ENCODE measurements around the gene RAET1G. TPM values are rescaled to one million over a fixed set of nuclear protein-coding genes. Genes with fewer than 3 reads are reported as not detected.

RAET1G gene
- total and polyA plus RNA-seq, 2 of the 13 experiments (the other 11 are each of a cell fraction or from before 2014, with no cell fraction given): not detected

GRCh38 chr6:149941583-149942460 is 18.9 kb upstream of the RAET1G start, which contains the start of gene ULBP2:
ULBP2 (plus strand) TSS chr6:149942014; CDS start chr6:149942073, 59 bp downstream.
- Histone ChIP-seq H3K4me1 (ENCODE audit: insufficient read depth, low read length) (peaks cover 12% of the 10 kb centered on the region), H2AFZ (ENCODE audit: low read length) (no peak within 1 kb of the TSS), H3K36me3 (replicated peaks in 1 of 2; ENCODE audit: control insufficient read depth in 1 of 2, insufficient read depth in 2 of 2, low read length in 2 of 2) (no peaks in the 10 kb centered on the region), H3K79me2 (ENCODE audit: insufficient read depth, low read length) (no peaks in the 10 kb centered on the region), H3K27ac (ENCODE audit: extremely low read length, insufficient read depth, low read length) (no peak within 1 kb of the TSS), H3K9me3 (ENCODE audit: low read length) (no peaks in the 10 kb centered on the region), H3K4me2 (ENCODE audit: low read depth, low read length) (peak within 1 kb of the TSS; percentile 3; the same call in 1 of the 2 replicates), H3K27me3 (ENCODE audit: control insufficient read depth in 1 of 2, insufficient read depth in 2 of 2, low read length in 2 of 2) (peaks cover 19 to 54% of the 10 kb centered on the region in 2 experiments), H3K9ac (ENCODE audit: insufficient read depth, low read depth, low read length) (no peak within 1 kb of the TSS), H3K4me3 (replicated peaks in 1 of 3; ENCODE audit: insufficient read depth in 1 of 3, low read depth in 2 of 3, low read length in 3 of 3) (peak within 1 kb of the TSS in 1 of 3 experiments; percentile 3; a peak in 1 of 6 replicates), H4K20me1 (ENCODE audit: insufficient read depth, low read length) (no peaks in the 10 kb centered on the region; the same call in 1 of the 2 replicates)
- POLR2A ChIA-PET: no interaction called here
- intact Hi-C loops (cut with micrococcal nuclease; ENCODE audit: unreplicated experiment) (no loop called here), in situ Hi-C loops (cut with HindIII; ENCODE audit: extremely low pct_ligation_motif_present, low pct_unique_long_range_greater_than_20kb) (no loop called here)
- WGBS (ENCODE audit: low lambda C conversion rate): 47% methylated on average over 61 of the region's 62 CpGs
- FAIRE-seq: no peak
- ATAC-seq: no peak
- CTCF ChIA-PET (ENCODE audit: low intra/inter-chr PET ratio, low total read pairs): no interaction called here
- BruUV-seq (replicated peaks): no TSS peak
- TF ChIP-seq PRPF4 (IDR thresholded peaks at IDR 0.05; ENCODE audit: low read depth, low read length, poor library complexity, severe bottlenecking): no peak
- no peak for TF ChIP-seq ZNF772 (CRISPR knock-in tag; IDR thresholded peaks at IDR 0.05)
- no peak for TF ChIP-seq ZNF839 (CRISPR knock-in tag; IDR thresholded peaks at IDR 0.05; ENCODE audit: borderline replicate concordance)
- TF ChIP-seq REL (CRISPR knock-in tag; conservative IDR thresholded peaks at IDR 0.05): no peak
- no peak for TF ChIP-seq EED (CRISPR knock-in tag; IDR thresholded peaks at IDR 0.05)
- TF ChIP-seq LBX2 (CRISPR knock-in tag; IDR thresholded peaks at IDR 0.05; ENCODE audit: borderline replicate concordance): no peak
- no peak for TF ChIP-seq CHD2 (IDR thresholded peaks at IDR 0.05; ENCODE audit: low read depth, low read length)
- no peak for TF ChIP-seq CREB3 (CRISPR knock-in tag; IDR thresholded peaks at IDR 0.05)
- no peak for TF ChIP-seq FOSL2 (CRISPR knock-in tag; IDR thresholded peaks at IDR 0.05)
- TF ChIP-seq HOXD1 (CRISPR knock-in tag; IDR thresholded peaks at IDR 0.05): no peak
- no peak for DNase-seq (ENCODE audit: low spot score)
